Activated naive CD4-positive, alpha-beta T cell treated with anti-CD3 and anti-CD28 coated beads, Interleukin-2, amount 50 U/mL, for 24 hours (primary cell): Measurements from ENCODE around the gene RBAK.
"Not testable (repeated sequence)": the region's sequence is repeated elsewhere in the genome, so short reads cannot be mapped to it uniquely, and the experiment has no call there.

Experiments used
- H3K27ac Mint-ChIP-seq: one replicate; pipeline ENCODE4 v1.8.0; 2021; ENCODE audit warnings: mild to moderate bottlenecking, mixed read lengths
- H3K27me3 Mint-ChIP-seq: one replicate; pipeline ENCODE4 v1.8.0; 2021; ENCODE audit warnings: mixed read lengths
- H3K36me3 Mint-ChIP-seq: one replicate; pipeline ENCODE4 v1.8.0; 2021; ENCODE audit warnings: mixed read lengths
- H3K4me1 Mint-ChIP-seq: one replicate; pipeline ENCODE4 v1.8.0; 2021; ENCODE audit warnings: mixed read lengths
- H3K4me3 Mint-ChIP-seq: one replicate; pipeline ENCODE4 v1.8.0; 2021; ENCODE audit warnings: mild to moderate bottlenecking, mixed read lengths
- H3K9me3 Mint-ChIP-seq: one replicate; pipeline ENCODE4 v1.8.0; 2021; ENCODE audit warnings: mixed read lengths

The RBAK gene

DNA sequence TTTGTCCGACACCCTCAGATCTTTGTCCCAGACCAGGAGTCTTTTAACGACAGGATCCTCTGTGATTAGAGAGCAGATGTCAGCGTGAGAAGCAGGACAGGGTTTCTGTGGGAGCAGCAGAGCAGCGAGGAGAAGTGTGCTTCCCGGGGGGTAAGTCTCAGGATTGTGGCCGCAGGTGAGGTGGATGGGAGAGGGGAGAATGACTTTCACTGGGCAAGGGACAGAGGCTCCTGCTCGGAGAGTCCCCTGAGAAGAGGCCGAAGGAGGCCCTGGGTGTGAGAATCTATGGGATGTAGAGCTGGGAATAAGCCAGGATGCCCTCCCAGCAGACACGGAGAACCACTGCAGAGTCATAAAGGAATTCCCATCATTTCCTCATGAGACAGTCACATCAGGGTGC is 10.4 kb upstream of the RBAK start:
- no peak overlapping the region for H3K4me3 Mint-ChIP-seq
- peaks cover 10% of the 10 kb centered on the region for H3K36me3 Mint-ChIP-seq
- no peaks in the 10 kb centered on the region for H3K9me3 Mint-ChIP-seq
- H3K4me1 Mint-ChIP-seq = no peaks in the 10 kb centered on the region
- H3K27me3 Mint-ChIP-seq = no peaks in the 10 kb centered on the region
- H3K27ac Mint-ChIP-seq = no peak overlapping the region

DNA sequence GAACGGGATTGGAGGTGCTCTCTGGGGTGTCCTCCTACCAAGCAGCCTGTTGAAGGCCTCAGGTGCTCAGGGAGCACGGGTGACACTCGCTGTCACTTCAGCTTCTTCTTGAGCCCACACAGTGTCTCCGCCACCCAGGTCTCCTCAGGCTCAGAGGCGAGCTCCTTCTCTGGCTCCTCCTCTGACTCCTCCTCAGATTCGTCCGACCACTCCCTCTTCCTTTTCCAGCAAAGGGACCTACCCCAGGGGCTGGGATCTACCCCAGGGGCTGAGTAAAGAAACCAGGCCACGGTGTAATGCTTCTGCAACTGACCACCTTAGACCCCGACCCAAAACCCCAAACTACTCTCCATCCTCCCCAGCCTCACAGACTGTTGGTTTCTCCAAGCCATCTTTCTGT is 9.2 kb upstream of the RBAK start:
- Mint-ChIP-seq H3K4me1 (no peaks in the 10 kb centered on the region), H3K36me3 (peaks cover 10% of the 10 kb centered on the region), H3K27ac (no peak overlapping the region), H3K9me3 (no peaks in the 10 kb centered on the region), H3K27me3 (no peaks in the 10 kb centered on the region), H3K4me3 (no peak overlapping the region)

- Mint-ChIP-seq H3K4me3 (no peak overlapping the region), H3K27me3 (no peaks in the 10 kb centered on the region), H3K27ac (peak overlapping the region; percentile 23), H3K36me3 (peaks cover 8% of the 10 kb centered on the region), H3K9me3 (no peaks in the 10 kb centered on the region), H3K4me1 (peaks cover 6% of the 10 kb centered on the region)
These were observed 4.6 kb upstream of the RBAK start for GRCh38 chr7:5041047-5041446.

GRCh38 chr7:5043661-5044060 is 2.0 kb upstream of the RBAK start:
- Mint-ChIP-seq H3K4me1 (peaks cover 17% of the 10 kb centered on the region), H3K27me3 (no peaks in the 10 kb centered on the region), H3K9me3 (no peaks in the 10 kb centered on the region)

GRCh38 chr7:5046397-5046732 is 705 bp downstream of the RBAK start:
- Mint-ChIP-seq H3K36me3 (peaks cover 23% of the 10 kb centered on the region), H3K27ac (peak overlapping the region; percentile 93), H3K4me3 (peak overlapping the region; percentile 96), H3K4me1 (peaks cover 40% of the 10 kb centered on the region)
- not testable (repeated sequence) for H3K27me3 Mint-ChIP-seq, H3K9me3 Mint-ChIP-seq

More at GRCh38 chr7:5043661-5044060, 2.0 kb upstream of the RBAK start:
- Mint-ChIP-seq H3K36me3 (peaks cover 7% of the 10 kb centered on the region), H3K27ac (no peak overlapping the region), H3K4me3 (no peak overlapping the region)

DNA sequence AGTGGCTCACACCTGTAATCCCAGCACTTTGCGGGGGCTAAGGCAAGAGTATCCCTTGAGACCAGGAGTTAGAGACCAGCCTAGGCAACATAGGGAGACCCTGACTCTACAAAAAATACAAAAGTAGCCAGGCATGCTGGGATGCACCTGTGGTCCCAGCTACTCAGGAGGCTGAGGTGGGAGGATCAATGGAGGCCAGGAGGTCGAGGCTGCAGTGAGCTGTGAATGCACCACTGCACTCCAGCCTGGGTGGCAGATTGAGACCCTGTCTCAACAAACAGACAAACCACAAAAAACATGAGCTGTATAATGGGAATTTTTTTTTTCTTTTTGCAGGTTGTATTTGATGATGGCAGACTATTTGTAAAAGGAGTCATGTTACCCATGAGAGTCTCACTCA is 1.5 kb downstream of the RBAK start:
- peaks cover 31% of the 10 kb centered on the region for H3K36me3 Mint-ChIP-seq
- peaks cover 47% of the 10 kb centered on the region for H3K4me1 Mint-ChIP-seq
- H3K27ac Mint-ChIP-seq = not testable (repeated sequence)

GRCh38 chr7:5050676-5051075 is 5.0 kb downstream of the RBAK start:
- Mint-ChIP-seq H3K27ac (no peak overlapping the region), H3K9me3 (peaks cover 22% of the 10 kb centered on the region), H3K4me1 (peaks cover 52% of the 10 kb centered on the region), H3K27me3 (no peaks in the 10 kb centered on the region), H3K4me3 (no peak overlapping the region), H3K36me3 (peaks cover 62% of the 10 kb centered on the region)

More for the DNA sequence above, 1.5 kb downstream of the RBAK start:
- Mint-ChIP-seq H3K9me3 (peaks cover 13% of the 10 kb centered on the region), H3K4me3 (peak overlapping the region; percentile 96)
- H3K27me3 Mint-ChIP-seq = not testable (repeated sequence)

GRCh38 chr7:5051731-5052130 is 6.1 kb downstream of the RBAK start:
- not testable (repeated sequence) for H3K27ac Mint-ChIP-seq, H3K27me3 Mint-ChIP-seq
- Mint-ChIP-seq H3K4me3 (peak overlapping the region; percentile 45), H3K4me1 (peaks cover 53% of the 10 kb centered on the region), H3K9me3 (peaks cover 27% of the 10 kb centered on the region), H3K36me3 (peaks cover 69% of the 10 kb centered on the region)

DNA sequence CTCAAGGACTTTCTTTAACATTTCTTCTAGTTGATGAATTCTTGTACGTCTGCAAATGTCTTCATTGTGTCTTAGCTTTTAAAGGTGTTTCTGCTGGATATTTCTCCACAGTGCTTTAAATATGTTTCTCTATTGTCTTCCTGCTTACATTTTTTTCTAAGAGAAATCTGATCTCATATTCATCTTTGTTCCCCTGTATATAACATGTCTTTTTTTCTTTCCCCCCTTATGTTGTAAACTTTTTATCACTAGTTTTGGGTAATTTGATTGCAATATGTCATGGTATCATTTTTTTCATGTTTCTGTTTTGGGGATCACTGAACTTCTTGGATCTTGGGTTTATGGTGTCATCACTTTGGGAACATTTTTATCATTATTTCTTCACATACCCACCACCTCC is 7.5 kb downstream of the RBAK start:
- Mint-ChIP-seq H3K4me3 (no peak overlapping the region), H3K4me1 (peaks cover 49% of the 10 kb centered on the region), H3K36me3 (peaks cover 78% of the 10 kb centered on the region), H3K27ac (no peak overlapping the region), H3K27me3 (no peaks in the 10 kb centered on the region), H3K9me3 (peaks cover 34% of the 10 kb centered on the region)

GRCh38 chr7:5063698-5064097 is 18.0 kb downstream of the RBAK start:
- peaks cover 32% of the 10 kb centered on the region for H3K9me3 Mint-ChIP-seq
- H3K4me1 Mint-ChIP-seq = no peaks in the 10 kb centered on the region
- H3K36me3 Mint-ChIP-seq = peaks cover 86% of the 10 kb centered on the region
- H3K27me3 Mint-ChIP-seq = no peaks in the 10 kb centered on the region
- H3K27ac Mint-ChIP-seq = no peak overlapping the region
- no peak overlapping the region for H3K4me3 Mint-ChIP-seq

DNA sequence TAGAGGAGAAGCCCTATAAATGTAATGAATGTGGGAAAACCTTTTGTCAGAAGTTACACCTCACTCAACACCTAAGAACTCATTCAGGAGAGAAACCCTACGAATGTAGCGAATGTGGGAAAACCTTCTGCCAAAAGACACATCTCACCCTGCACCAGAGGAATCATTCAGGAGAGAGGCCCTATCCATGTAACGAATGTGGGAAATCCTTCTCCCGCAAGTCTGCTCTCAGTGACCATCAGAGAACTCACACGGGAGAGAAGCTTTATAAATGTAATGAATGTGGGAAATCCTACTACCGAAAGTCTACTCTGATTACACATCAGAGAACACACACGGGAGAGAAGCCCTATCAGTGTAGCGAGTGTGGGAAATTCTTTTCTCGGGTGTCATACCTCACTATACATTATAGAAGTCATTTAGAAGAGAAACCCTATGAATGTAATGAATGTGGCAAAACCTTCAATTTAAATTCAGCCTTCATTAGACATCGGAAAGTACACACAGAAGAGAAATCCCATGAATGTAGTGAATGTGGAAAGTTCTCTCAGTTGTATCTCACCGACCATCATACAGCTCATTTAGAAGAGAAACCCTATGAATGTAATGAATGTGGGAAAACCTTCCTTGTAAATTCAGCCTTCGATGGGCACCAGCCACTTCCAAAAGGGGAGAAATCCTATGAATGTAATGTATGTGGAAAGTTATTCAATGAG is 18.9 kb downstream of the RBAK start:
- H3K27me3 Mint-ChIP-seq = no peaks in the 10 kb centered on the region
- H3K4me1 Mint-ChIP-seq = no peaks in the 10 kb centered on the region
- no peak overlapping the region for H3K4me3 Mint-ChIP-seq
- peaks cover 23% of the 10 kb centered on the region for H3K9me3 Mint-ChIP-seq
- peaks cover 81% of the 10 kb centered on the region for H3K36me3 Mint-ChIP-seq
- no peak overlapping the region for H3K27ac Mint-ChIP-seq

- H3K4me1 Mint-ChIP-seq = no peaks in the 10 kb centered on the region
- no peaks in the 10 kb centered on the region for H3K27me3 Mint-ChIP-seq
- peaks cover 76% of the 10 kb centered on the region for H3K36me3 Mint-ChIP-seq
- peaks cover 18% of the 10 kb centered on the region for H3K9me3 Mint-ChIP-seq
- H3K27ac Mint-ChIP-seq = no peak overlapping the region
- H3K4me3 Mint-ChIP-seq = no peak overlapping the region
These were observed 19.4 kb downstream of the RBAK start for GRCh38 chr7:5065107-5065407.

GRCh38 chr7:5068521-5068920 is 22.9 kb downstream of the RBAK start:
- Mint-ChIP-seq H3K4me3 (no peak overlapping the region), H3K4me1 (peaks cover 9% of the 10 kb centered on the region), H3K27me3 (peaks cover 8% of the 10 kb centered on the region), H3K9me3 (peaks cover 17% of the 10 kb centered on the region), H3K36me3 (peaks cover 54% of the 10 kb centered on the region), H3K27ac (no peak overlapping the region)

DNA sequence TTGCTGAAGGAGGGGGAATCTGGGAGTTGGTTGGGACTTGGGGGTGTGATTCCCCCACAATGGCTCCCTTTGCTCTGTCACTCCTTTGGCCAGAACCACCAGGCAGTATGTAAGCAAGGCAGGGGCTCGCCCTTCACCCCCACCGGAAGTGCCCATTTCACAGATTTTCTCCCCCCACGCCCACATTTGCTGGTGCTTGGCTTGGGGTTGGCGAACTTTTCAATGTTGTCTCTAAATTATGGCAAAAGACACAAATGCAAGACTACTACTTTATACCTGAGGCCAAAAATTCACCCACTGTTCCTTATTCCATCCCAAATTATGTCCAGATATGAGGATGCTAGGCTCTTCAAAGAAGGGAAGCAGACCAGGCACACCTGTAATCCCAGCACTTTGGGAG is 24.5 kb downstream of the RBAK start:
- Mint-ChIP-seq H3K9me3 (peaks cover 12% of the 10 kb centered on the region), H3K36me3 (peaks cover 38% of the 10 kb centered on the region), H3K27ac (peak overlapping the region; percentile 30), H3K27me3 (peaks cover 9% of the 10 kb centered on the region), H3K4me3 (no peak overlapping the region), H3K4me1 (peaks cover 9% of the 10 kb centered on the region)

- H3K27me3 Mint-ChIP-seq = peaks cover 13% of the 10 kb centered on the region
- H3K4me3 Mint-ChIP-seq, H3K36me3 Mint-ChIP-seq, H3K9me3 Mint-ChIP-seq, H3K27ac Mint-ChIP-seq: not testable (repeated sequence)
- peaks cover 12% of the 10 kb centered on the region for H3K4me1 Mint-ChIP-seq
These were observed 29.5 kb downstream of the RBAK start for GRCh38 chr7:5075187-5075586.

GRCh38 chr7:5077740-5078139 is 32.1 kb downstream of the RBAK start:
- Mint-ChIP-seq H3K27me3 (peaks cover 5% of the 10 kb centered on the region), H3K9me3 (no peaks in the 10 kb centered on the region), H3K36me3 (no peaks in the 10 kb centered on the region), H3K4me3 (no peak overlapping the region), H3K4me1 (peaks cover 3% of the 10 kb centered on the region), H3K27ac (no peak overlapping the region)

DNA sequence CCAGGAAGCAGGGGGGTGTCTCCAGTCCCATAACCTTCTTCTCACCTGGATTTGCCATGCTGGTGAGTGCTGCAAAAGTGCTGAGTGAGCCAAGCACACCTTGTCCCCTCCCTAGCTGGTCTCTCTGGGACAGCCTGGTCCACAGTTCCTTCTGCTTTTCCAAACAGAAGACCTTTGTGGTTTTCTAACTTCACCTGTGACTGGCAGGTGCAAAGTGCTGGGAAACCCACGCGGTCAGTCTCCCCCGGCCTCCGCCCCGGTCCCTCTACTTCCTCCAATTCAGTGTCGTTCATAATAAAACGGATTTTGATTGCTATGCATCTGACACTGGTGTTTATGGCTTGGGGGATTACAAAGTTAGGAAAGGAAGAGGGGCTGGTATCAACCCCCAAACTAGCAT is 37.1 kb downstream of the RBAK start:
- H3K4me1 Mint-ChIP-seq = peaks cover 2% of the 10 kb centered on the region
- no peak overlapping the region for H3K4me3 Mint-ChIP-seq

More for the DNA sequence above, 37.1 kb downstream of the RBAK start:
- Mint-ChIP-seq H3K9me3 (no peaks in the 10 kb centered on the region), H3K36me3 (no peaks in the 10 kb centered on the region), H3K27ac (no peak overlapping the region), H3K27me3 (no peaks in the 10 kb centered on the region)
